HL-60 (cell line): ENCODE data around the gene RPRD1B.

ENCODE experiments used
- CTCF ChIP-seq: IDR thresholded peaks from one replicate; pipeline ENCODE4 v1.5.1; 2011; ENCODE audit warnings: low read length, control low read depth, inconsistent platforms; ENCODE audit not compliant: insufficient read depth
- GABPA ChIP-seq: IDR thresholded peaks from 2 replicates; pipeline ENCODE4 v1.6.1; 2012; ENCODE audit warnings: low read depth
- POLR2AphosphoS5 ChIP-seq: IDR thresholded peaks from 2 replicates; pipeline ENCODE4 v1.6.1; 2012; ENCODE audit warnings: low read depth
- REST ChIP-seq: IDR thresholded peaks from 2 replicates; pipeline ENCODE4 v1.6.1; 2012; ENCODE audit warnings: low read depth; ENCODE audit not compliant: insufficient replicate concordance
- SPI1 ChIP-seq: IDR thresholded peaks from 2 replicates; pipeline ENCODE4 v1.6.1; 2012; ENCODE audit warnings: low read depth, mild to moderate bottlenecking, borderline replicate concordance

GRCh38 chr20:38034961-38035360, 1.4 kb downstream of the RPRD1B start:
- TF ChIP-seq POLR2AphosphoS5, result no peak
- no peak for TF ChIP-seq CTCF
- TF ChIP-seq GABPA, result no peak
- no peak for TF ChIP-seq REST
- TF ChIP-seq SPI1, result no peak
